GM21515 (cell line): ENCODE data around the gene C18orf54.
A peak's percentile ranks its signal among the peaks of the same experiment; 100 is the strongest.
"Not testable (repeated sequence)": the region's sequence is repeated elsewhere in the genome, so short reads cannot be mapped to it uniquely, and the experiment has no call there.

Experiments used
- ATAC-seq: cut with Tn5 transposase; IDR thresholded peaks from one replicate; pipeline ENCODE4 v1.9.1; 2021; ENCODE audit not compliant: unreplicated experiment

The C18orf54 gene

GRCh38 chr18:54386800-54387495 lies 29.2 kb downstream of the C18orf54 start:
- not testable (repeated sequence) for ATAC-seq

GRCh38 chr18:54387631-54388030 lies 29.9 kb downstream of the C18orf54 start:
- no peak for ATAC-seq

- peak; percentile 82 for ATAC-seq
These were observed 30.8 kb downstream of the C18orf54 start for GRCh38 chr18:54388203-54389142.

GRCh38 chr18:54389143-54389505 lies 31.4 kb downstream of the C18orf54 start:
- no peak for ATAC-seq

- no peak for ATAC-seq
These were observed 33.1 kb downstream of the C18orf54 start for GRCh38 chr18:54390838-54391237.

GRCh38 chr18:54392543-54393023 lies 34.9 kb downstream of the C18orf54 start:
- ATAC-seq = peak; percentile 75

- no peak for ATAC-seq
These were observed 36.1 kb downstream of the C18orf54 start for GRCh38 chr18:54393648-54394294.

- no peak for ATAC-seq
These were observed 39.1 kb downstream of the C18orf54 start for GRCh38 chr18:54396760-54397159.

- ATAC-seq = no peak
These were observed 47.6 kb downstream of the C18orf54 start for GRCh38 chr18:54405290-54405689.

- ATAC-seq = no peak
These were observed 54.1 kb downstream of the C18orf54 start for GRCh38 chr18:54411781-54412180.

- ATAC-seq = no peak
These were observed 57.4 kb downstream of the C18orf54 start for GRCh38 chr18:54415086-54415485.

GRCh38 chr18:54416436-54416835 lies 58.7 kb downstream of the C18orf54 start:
- no peak for ATAC-seq

- no peak for ATAC-seq
These were observed 66.1 kb downstream of the C18orf54 start for GRCh38 chr18:54423831-54424230.

- no peak for ATAC-seq
These were observed 68.5 kb downstream of the C18orf54 start for GRCh38 chr18:54426085-54426665.
